HL-60 (cell line): ENCODE measurements around the gene TMEM250.

ENCODE experiments used
- GABPA ChIP-seq: IDR thresholded peaks from 2 replicates; pipeline ENCODE4 v1.6.1; 2012; ENCODE audit warnings: low read depth
- POLR2AphosphoS5 ChIP-seq: IDR thresholded peaks from 2 replicates; pipeline ENCODE4 v1.6.1; 2012; ENCODE audit warnings: low read depth

GRCh38 chr9:136096505-136097001 lies 22.1 kb downstream of the TMEM250 start:
- TF ChIP-seq GABPA = no peak
- TF ChIP-seq POLR2AphosphoS5 = no peak
